HepG2 (cell line): ENCODE results near the gene ADGRG4.

Source experiments
- ATF7 ChIP-seq, 2 experiments: fragments of 450-650 bp in 1 of 2; sonication (generic) in 1 of 2; formaldehyde crosslinking in 1 of 2; IDR thresholded peaks; 2 replicates each; pipeline versions ENCODE4 v1.4.0 to v1.6.1; 2016 to 2020; ENCODE audit warnings: antibody characterized with exemption in 1 of 2, mild to moderate bottlenecking in 1 of 2, missing genetic modification reagents in 1 of 2
- EZH2 ChIP-seq: conservative IDR thresholded peaks from 2 replicates; pipeline ENCODE4 v1.6.1; 2012; ENCODE audit warnings: mild to moderate bottlenecking, low read depth, low read length, moderate library complexity
- FOXM1 ChIP-seq: sonication (generic); formaldehyde crosslinking; IDR thresholded peaks from 2 replicates; pipeline ENCODE4 v1.5.0; 2020; ENCODE audit warnings: missing genetic modification reagents
- GABPA ChIP-seq, 2 experiments: IDR thresholded peaks; 2 replicates each; pipeline ENCODE4 v1.6.1; 2011 to 2016; ENCODE audit warnings: low read depth in 2 of 2, low read length in 1 of 2, missing biosample characterization in 1 of 2, missing genetic modification characterization in 1 of 2
- SMAD1 ChIP-seq: sonication (generic); formaldehyde crosslinking; IDR thresholded peaks from 2 replicates; pipeline ENCODE4 v1.4.0; 2020; ENCODE audit warnings: missing genetic modification reagents, low read depth, mild to moderate bottlenecking, borderline replicate concordance
- ZNF136 ChIP-seq: sonication (generic); formaldehyde crosslinking; IDR thresholded peaks from 2 replicates; pipeline ENCODE4 v1.8.1; 2022; ENCODE audit warnings: low read depth, mild to moderate bottlenecking, moderate library complexity, missing genetic modification reagents
- ZNF615 ChIP-seq: sonication (generic); formaldehyde crosslinking; IDR thresholded peaks from 2 replicates; pipeline ENCODE4 v1.5.0; 2020; ENCODE audit warnings: mild to moderate bottlenecking, missing genetic modification reagents, borderline replicate concordance
- TF ChIP-seq, protein P1 (sequence below): sonication (generic); formaldehyde crosslinking; IDR thresholded peaks from 2 replicates; pipeline ENCODE4 v1.5.0; 2020; ENCODE audit warnings: mild to moderate bottlenecking, missing genetic modification reagents, moderate library complexity
- TF ChIP-seq, protein P2 (sequence below): IDR thresholded peaks from 2 replicates; pipeline ENCODE4 v1.6.1; 2016
- TF ChIP-seq, protein P3 (sequence below), 2 experiments: sonication (generic) in 1 of 2; formaldehyde crosslinking in 1 of 2; IDR thresholded peaks; 2 replicates each; pipeline versions ENCODE4 v1.6.1 to v1.9.0; 2014 to 2022; ENCODE audit warnings: antibody characterized with exemption in 1 of 2, borderline replicate concordance in 1 of 2, inconsistent platforms in 1 of 2, low read depth in 1 of 2, missing genetic modification reagents in 1 of 2
- TF ChIP-seq, protein P4 (sequence below): sonication (generic); formaldehyde crosslinking; IDR thresholded peaks from 2 replicates; pipeline ENCODE4 v1.4.0; 2020; ENCODE audit warnings: missing genetic modification reagents
- TF ChIP-seq, protein P5 (sequence below): IDR thresholded peaks from 2 replicates; pipeline ENCODE4 v1.6.1; 2012; ENCODE audit warnings: low read length, improper control_type of control experiment
- TF ChIP-seq, protein P6 (sequence below): sonication (generic); formaldehyde crosslinking; IDR thresholded peaks from 2 replicates; pipeline ENCODE4 v1.4.0; 2020; ENCODE audit warnings: missing genetic modification reagents

DNA sequence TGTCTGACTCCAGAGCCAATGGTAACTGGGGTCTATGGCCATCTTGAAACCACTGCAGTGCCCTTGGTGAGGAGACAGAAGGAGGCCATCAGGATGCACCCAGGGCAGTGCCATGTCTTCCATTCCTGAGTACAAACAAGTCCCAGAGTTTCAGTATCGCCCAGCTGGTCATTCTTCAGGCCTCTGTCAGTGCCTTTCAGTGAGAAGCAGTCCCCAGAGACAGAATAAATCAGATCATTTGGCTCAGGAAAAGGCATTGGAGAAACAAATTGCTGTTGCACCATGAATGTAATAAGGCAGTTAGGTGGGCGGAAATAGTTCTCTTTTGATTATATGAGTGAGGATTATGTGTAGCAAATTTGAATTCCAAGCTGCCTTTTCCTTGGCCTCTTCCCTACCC is 21.3 kb downstream of the ADGRG4 start:
- TF ChIP-seq, protein P1, sequence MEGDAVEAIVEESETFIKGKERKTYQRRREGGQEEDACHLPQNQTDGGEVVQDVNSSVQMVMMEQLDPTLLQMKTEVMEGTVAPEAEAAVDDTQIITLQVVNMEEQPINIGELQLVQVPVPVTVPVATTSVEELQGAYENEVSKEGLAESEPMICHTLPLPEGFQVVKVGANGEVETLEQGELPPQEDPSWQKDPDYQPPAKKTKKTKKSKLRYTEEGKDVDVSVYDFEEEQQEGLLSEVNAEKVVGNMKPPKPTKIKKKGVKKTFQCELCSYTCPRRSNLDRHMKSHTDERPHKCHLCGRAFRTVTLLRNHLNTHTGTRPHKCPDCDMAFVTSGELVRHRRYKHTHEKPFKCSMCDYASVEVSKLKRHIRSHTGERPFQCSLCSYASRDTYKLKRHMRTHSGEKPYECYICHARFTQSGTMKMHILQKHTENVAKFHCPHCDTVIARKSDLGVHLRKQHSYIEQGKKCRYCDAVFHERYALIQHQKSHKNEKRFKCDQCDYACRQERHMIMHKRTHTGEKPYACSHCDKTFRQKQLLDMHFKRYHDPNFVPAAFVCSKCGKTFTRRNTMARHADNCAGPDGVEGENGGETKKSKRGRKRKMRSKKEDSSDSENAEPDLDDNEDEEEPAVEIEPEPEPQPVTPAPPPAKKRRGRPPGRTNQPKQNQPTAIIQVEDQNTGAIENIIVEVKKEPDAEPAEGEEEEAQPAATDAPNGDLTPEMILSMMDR (CRISPR knock-in tag): no peak
- TF ChIP-seq ATF7 (IDR thresholded peaks at IDR 0.05) (no peak), ATF7 (CRISPR knock-in tag; IDR thresholded peaks at IDR 0.05) (no peak), ZNF615 (CRISPR knock-in tag) (no peak), ZNF136 (no peak), GABPA (IDR thresholded peaks at IDR 0.05; ENCODE audit: low read depth, low read length) (no peak), GABPA (CRISPR knock-in tag; IDR thresholded peaks at IDR 0.05; ENCODE audit: low read depth) (no peak), SMAD1 (no peak), EZH2 (no peak), FOXM1 (CRISPR knock-in tag) (no peak)
- TF ChIP-seq, protein P2, sequence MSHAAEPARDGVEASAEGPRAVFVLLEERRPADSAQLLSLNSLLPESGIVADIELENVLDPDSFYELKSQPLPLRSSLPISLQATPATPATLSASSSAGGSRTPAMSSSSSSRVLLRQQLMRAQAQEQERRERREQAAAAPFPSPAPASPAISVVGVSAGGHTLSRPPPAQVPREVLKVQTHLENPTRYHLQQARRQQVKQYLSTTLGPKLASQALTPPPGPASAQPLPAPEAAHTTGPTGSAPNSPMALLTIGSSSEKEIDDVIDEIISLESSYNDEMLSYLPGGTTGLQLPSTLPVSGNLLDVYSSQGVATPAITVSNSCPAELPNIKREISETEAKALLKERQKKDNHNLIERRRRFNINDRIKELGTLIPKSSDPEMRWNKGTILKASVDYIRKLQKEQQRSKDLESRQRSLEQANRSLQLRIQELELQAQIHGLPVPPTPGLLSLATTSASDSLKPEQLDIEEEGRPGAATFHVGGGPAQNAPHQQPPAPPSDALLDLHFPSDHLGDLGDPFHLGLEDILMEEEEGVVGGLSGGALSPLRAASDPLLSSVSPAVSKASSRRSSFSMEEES (CRISPR knock-in tag): no peak
- TF ChIP-seq, protein P3, sequence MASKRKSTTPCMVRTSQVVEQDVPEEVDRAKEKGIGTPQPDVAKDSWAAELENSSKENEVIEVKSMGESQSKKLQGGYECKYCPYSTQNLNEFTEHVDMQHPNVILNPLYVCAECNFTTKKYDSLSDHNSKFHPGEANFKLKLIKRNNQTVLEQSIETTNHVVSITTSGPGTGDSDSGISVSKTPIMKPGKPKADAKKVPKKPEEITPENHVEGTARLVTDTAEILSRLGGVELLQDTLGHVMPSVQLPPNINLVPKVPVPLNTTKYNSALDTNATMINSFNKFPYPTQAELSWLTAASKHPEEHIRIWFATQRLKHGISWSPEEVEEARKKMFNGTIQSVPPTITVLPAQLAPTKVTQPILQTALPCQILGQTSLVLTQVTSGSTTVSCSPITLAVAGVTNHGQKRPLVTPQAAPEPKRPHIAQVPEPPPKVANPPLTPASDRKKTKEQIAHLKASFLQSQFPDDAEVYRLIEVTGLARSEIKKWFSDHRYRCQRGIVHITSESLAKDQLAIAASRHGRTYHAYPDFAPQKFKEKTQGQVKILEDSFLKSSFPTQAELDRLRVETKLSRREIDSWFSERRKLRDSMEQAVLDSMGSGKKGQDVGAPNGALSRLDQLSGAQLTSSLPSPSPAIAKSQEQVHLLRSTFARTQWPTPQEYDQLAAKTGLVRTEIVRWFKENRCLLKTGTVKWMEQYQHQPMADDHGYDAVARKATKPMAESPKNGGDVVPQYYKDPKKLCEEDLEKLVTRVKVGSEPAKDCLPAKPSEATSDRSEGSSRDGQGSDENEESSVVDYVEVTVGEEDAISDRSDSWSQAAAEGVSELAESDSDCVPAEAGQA (IDR thresholded peaks at IDR 0.05; ENCODE audit: low read depth): no peak
- TF ChIP-seq, protein P3 (CRISPR knock-in tag; IDR thresholded peaks at IDR 0.05; ENCODE audit: borderline replicate concordance): no peak
- TF ChIP-seq, protein P4, sequence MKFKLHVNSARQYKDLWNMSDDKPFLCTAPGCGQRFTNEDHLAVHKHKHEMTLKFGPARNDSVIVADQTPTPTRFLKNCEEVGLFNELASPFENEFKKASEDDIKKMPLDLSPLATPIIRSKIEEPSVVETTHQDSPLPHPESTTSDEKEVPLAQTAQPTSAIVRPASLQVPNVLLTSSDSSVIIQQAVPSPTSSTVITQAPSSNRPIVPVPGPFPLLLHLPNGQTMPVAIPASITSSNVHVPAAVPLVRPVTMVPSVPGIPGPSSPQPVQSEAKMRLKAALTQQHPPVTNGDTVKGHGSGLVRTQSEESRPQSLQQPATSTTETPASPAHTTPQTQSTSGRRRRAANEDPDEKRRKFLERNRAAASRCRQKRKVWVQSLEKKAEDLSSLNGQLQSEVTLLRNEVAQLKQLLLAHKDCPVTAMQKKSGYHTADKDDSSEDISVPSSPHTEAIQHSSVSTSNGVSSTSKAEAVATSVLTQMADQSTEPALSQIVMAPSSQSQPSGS: no peak
- TF ChIP-seq, protein P5, sequence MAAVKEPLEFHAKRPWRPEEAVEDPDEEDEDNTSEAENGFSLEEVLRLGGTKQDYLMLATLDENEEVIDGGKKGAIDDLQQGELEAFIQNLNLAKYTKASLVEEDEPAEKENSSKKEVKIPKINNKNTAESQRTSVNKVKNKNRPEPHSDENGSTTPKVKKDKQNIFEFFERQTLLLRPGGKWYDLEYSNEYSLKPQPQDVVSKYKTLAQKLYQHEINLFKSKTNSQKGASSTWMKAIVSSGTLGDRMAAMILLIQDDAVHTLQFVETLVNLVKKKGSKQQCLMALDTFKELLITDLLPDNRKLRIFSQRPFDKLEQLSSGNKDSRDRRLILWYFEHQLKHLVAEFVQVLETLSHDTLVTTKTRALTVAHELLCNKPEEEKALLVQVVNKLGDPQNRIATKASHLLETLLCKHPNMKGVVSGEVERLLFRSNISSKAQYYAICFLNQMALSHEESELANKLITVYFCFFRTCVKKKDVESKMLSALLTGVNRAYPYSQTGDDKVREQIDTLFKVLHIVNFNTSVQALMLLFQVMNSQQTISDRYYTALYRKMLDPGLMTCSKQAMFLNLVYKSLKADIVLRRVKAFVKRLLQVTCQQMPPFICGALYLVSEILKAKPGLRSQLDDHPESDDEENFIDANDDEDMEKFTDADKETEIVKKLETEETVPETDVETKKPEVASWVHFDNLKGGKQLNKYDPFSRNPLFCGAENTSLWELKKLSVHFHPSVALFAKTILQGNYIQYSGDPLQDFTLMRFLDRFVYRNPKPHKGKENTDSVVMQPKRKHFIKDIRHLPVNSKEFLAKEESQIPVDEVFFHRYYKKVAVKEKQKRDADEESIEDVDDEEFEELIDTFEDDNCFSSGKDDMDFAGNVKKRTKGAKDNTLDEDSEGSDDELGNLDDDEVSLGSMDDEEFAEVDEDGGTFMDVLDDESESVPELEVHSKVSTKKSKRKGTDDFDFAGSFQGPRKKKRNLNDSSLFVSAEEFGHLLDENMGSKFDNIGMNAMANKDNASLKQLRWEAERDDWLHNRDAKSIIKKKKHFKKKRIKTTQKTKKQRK: no peak
- TF ChIP-seq, protein P6, sequence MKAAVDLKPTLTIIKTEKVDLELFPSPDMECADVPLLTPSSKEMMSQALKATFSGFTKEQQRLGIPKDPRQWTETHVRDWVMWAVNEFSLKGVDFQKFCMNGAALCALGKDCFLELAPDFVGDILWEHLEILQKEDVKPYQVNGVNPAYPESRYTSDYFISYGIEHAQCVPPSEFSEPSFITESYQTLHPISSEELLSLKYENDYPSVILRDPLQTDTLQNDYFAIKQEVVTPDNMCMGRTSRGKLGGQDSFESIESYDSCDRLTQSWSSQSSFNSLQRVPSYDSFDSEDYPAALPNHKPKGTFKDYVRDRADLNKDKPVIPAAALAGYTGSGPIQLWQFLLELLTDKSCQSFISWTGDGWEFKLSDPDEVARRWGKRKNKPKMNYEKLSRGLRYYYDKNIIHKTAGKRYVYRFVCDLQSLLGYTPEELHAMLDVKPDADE (CRISPR knock-in tag): no peak
